Loucy (cell line): ENCODE results near the gene GJC1.

Experiments used
- H2AFZ ChIP-seq: fragments of 200-600 bp; sonication (generic); 2 replicates; pipeline ENCODE4 v1.6.0; 2016; ENCODE audit warnings: antibody characterized with exemption, mild to moderate bottlenecking, low read length, moderate library complexity
- H3F3A ChIP-seq: fragments of 200-600 bp; 2 replicates; pipeline ENCODE4 v1.6.0; 2016; ENCODE audit warnings: antibody characterized with exemption, low read depth, mild to moderate bottlenecking
- H3K27me3 ChIP-seq: fragments of 200-600 bp; sonication (generic); 2 replicates; pipeline ENCODE4 v1.6.1; 2014; ENCODE audit warnings: low read length, mild to moderate bottlenecking; ENCODE audit not compliant: insufficient read depth, poor library complexity, severe bottlenecking
- H3K36me3 ChIP-seq: fragments of 200-600 bp; sonication (generic); 2 replicates; pipeline ENCODE4 v1.6.1; 2016; ENCODE audit warnings: low read length; ENCODE audit not compliant: insufficient read depth
- H3K4me1 ChIP-seq: fragments of 200-600 bp; sonication (generic); 2 replicates; pipeline ENCODE4 v1.5.1; 2014; ENCODE audit warnings: low read length, mild to moderate bottlenecking; ENCODE audit not compliant: insufficient read depth, poor library complexity, severe bottlenecking
- H3K4me2 ChIP-seq: fragments of 200-600 bp; sonication (generic); 2 replicates; pipeline ENCODE4 v1.6.0; 2014; ENCODE audit warnings: antibody characterized with exemption, low read length, low read depth, mild to moderate bottlenecking; ENCODE audit not compliant: poor library complexity, severe bottlenecking
- H3K4me3 ChIP-seq: fragments of 200-600 bp; sonication (generic); 2 replicates; pipeline ENCODE4 v1.5.1; 2014; ENCODE audit warnings: low read length, mild to moderate bottlenecking, mixed read lengths; ENCODE audit not compliant: poor library complexity, severe bottlenecking
- H3K79me2 ChIP-seq: fragments of 200-600 bp; sonication (generic); 2 replicates; pipeline ENCODE4 v1.6.1; 2014; ENCODE audit warnings: low read length; ENCODE audit not compliant: insufficient read depth
- H3K9ac ChIP-seq: fragments of 200-600 bp; sonication (generic); 2 replicates; pipeline ENCODE4 v1.6.0; 2014; ENCODE audit warnings: mild to moderate bottlenecking, low read depth, low read length, moderate library complexity; ENCODE audit not compliant: poor library complexity, severe bottlenecking
- H3K9me2 ChIP-seq: fragments of 200-600 bp; sonication (generic); replicated peaks from 2 replicates; pipeline ENCODE4 v1.6.1; 2016; ENCODE audit warnings: low read depth, low read length, mixed read lengths
- H3K9me3 ChIP-seq: fragments of 200-600 bp; sonication (generic); 2 replicates; pipeline ENCODE4 v1.6.1; 2014; ENCODE audit warnings: mild to moderate bottlenecking, antibody characterized with exemption, low read length, low read depth; ENCODE audit not compliant: insufficient read depth
- H4K20me1 ChIP-seq: fragments of 200-600 bp; sonication (generic); 2 replicates; pipeline ENCODE4 v1.6.0; 2014; ENCODE audit warnings: antibody characterized with exemption, low read length, mild to moderate bottlenecking; ENCODE audit not compliant: insufficient read depth, poor library complexity, severe bottlenecking
- EZH2phosphoT487 ChIP-seq: fragments of 200-600 bp; IDR thresholded peaks from 2 replicates; pipeline ENCODE4 v1.6.1; 2018; ENCODE audit warnings: antibody characterized with exemption, mild to moderate bottlenecking, moderate library complexity, borderline replicate concordance
- TF ChIP-seq, protein P1 (sequence below): fragments of 200-600 bp; sonication (generic); conservative IDR thresholded peaks from 2 replicates; pipeline ENCODE4 v1.5.1; 2014; ENCODE audit warnings: mild to moderate bottlenecking, antibody characterized with exemption, low read length

GJC1 gene

DNA sequence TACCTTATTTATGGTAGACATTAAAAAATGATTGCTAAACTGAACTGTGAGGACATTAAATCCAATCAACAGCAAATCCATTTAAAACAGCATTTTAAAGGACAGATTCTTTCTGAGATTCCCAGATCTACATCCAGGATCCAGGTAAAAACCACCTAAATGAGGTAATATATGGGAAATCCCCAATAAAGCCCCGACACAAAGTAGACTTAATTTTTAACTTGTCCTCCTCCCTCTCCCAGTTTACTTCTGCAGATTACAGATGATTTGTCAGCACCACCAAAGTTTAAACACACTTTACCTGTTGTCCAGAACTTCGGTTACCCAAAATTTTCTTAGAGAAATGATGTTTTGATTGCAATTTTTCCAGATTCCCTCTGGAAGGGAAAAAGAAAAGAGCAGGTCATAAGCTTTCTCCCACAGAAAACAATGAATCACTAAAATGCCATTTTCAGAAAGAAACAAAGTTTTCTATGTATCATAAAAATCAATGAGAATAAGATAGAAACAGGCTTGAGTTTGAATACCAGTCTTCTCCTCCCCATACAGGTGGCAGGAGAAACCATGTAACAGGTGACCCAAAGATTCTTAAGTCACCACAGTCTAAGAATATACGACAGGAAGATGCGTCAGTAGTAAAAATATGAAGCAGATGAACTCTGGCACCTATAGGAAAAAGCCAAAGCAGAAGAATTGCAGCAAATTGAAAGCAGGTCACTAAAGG is 22.8 kb downstream of the GJC1 start:
- Histone ChIP-seq H3K9me2 (no peaks in the 10 kb centered on the region), H3K27me3 (no peaks in the 10 kb centered on the region), H3K9me3 (no peaks in the 10 kb centered on the region), H3K4me2 (no peak overlapping the region), H4K20me1 (no peaks in the 10 kb centered on the region), H3F3A (no peaks in the 10 kb centered on the region), H3K4me3 (no peak overlapping the region), H3K36me3 (peaks cover 21% of the 10 kb centered on the region; the same call in 1 of the 2 replicates), H3K9ac (no peak overlapping the region), H3K79me2 (peaks cover 9% of the 10 kb centered on the region; the same call in 1 of the 2 replicates), H3K4me1 (no peaks in the 10 kb centered on the region), H2AFZ (no peak overlapping the region)
- TF ChIP-seq, protein P1, sequence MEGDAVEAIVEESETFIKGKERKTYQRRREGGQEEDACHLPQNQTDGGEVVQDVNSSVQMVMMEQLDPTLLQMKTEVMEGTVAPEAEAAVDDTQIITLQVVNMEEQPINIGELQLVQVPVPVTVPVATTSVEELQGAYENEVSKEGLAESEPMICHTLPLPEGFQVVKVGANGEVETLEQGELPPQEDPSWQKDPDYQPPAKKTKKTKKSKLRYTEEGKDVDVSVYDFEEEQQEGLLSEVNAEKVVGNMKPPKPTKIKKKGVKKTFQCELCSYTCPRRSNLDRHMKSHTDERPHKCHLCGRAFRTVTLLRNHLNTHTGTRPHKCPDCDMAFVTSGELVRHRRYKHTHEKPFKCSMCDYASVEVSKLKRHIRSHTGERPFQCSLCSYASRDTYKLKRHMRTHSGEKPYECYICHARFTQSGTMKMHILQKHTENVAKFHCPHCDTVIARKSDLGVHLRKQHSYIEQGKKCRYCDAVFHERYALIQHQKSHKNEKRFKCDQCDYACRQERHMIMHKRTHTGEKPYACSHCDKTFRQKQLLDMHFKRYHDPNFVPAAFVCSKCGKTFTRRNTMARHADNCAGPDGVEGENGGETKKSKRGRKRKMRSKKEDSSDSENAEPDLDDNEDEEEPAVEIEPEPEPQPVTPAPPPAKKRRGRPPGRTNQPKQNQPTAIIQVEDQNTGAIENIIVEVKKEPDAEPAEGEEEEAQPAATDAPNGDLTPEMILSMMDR = no peak
- no peak for TF ChIP-seq EZH2phosphoT487

DNA sequence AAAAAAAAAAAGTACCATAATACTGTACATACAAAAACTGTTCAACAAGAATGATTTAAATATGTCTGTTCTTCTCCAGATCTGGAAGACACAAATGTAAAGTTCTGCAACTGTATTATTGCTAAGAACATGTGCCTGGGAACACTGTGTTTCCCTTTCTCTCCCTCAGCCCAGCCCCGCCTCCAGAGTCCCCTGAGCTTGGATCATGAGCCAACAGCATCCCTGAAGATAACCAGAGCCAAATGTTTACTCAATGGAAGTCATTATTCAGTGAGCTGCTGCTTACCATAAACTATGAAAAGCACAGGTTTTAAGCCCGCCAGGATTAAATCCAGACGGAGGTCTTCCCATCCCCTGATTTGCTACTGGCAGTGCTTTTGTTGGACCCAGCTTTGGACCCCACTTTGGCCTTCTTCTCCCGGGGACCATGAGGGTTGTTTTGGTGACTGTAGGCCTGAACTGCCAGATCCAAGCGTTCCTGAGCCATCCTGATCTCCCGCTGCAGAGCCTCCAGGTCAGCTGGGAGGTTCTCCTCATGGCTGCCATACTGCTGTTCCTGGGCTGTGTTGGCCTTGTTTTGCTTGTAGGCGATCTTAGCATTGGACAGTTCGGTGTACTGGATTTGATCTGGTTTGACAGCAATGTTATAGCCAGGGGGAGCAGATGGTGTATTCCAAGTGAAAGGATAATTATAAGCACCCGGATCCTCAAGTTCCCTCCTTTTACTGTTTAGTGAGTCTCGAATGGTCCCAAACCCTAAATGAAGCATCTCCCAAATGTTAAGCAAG is 25.6 kb downstream of the GJC1 start:
- H2AFZ ChIP-seq = no peak overlapping the region
- no peaks in the 10 kb centered on the region; the same call in 1 of the 2 replicates for H3K79me2 ChIP-seq
- H3K36me3 ChIP-seq = peaks cover 21% of the 10 kb centered on the region; the same call in 1 of the 2 replicates
- H3K9me3 ChIP-seq = no peaks in the 10 kb centered on the region
- H3K9me2 ChIP-seq = no peaks in the 10 kb centered on the region
- no peak overlapping the region for H3K9ac ChIP-seq
- H3K27me3 ChIP-seq = no peaks in the 10 kb centered on the region
- H3K4me3 ChIP-seq = no peak overlapping the region
- H3K4me1 ChIP-seq = no peaks in the 10 kb centered on the region
- TF ChIP-seq, protein P1 = no peak
- TF ChIP-seq EZH2phosphoT487 = no peak
- no peaks in the 10 kb centered on the region for H4K20me1 ChIP-seq
- H3K4me2 ChIP-seq = no peak overlapping the region
- H3F3A ChIP-seq = no peaks in the 10 kb centered on the region

DNA sequence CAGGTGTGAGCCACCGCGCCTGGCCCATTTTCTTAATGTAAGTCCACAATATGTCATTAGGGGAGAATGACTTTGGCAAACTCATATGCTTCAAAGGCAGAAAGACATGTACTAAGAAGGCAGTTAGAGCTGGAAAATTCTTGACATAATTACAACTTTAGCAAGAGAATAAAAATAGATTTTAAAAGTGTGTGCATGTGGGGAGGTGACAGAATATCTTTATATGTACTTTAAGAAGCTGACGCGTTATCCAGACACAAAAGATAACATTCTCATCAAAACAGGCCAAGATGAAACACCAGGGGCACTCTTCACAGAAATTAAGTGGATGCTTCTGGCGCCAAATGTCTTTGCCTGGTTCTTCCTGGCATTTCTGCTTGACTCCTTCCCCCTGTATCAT is 28.2 kb downstream of the GJC1 start:
- Histone ChIP-seq H2AFZ (no peak overlapping the region), H4K20me1 (no peaks in the 10 kb centered on the region), H3K9ac (no peak overlapping the region), H3K9me2 (no peaks in the 10 kb centered on the region), H3F3A (no peaks in the 10 kb centered on the region), H3K27me3 (no peaks in the 10 kb centered on the region), H3K79me2 (no peaks in the 10 kb centered on the region), H3K36me3 (peaks cover 21% of the 10 kb centered on the region; the same call in 1 of the 2 replicates), H3K4me1 (no peaks in the 10 kb centered on the region), H3K9me3 (no peaks in the 10 kb centered on the region), H3K4me3 (no peak overlapping the region), H3K4me2 (no peak overlapping the region)
- TF ChIP-seq, protein P1 = no peak
- TF ChIP-seq EZH2phosphoT487 = no peak
